C4-2B (cell line): ENCODE data around the gene ZNF747.

Source experiments
- ZFX ChIP-seq: fragments of 450-650 bp; IDR thresholded peaks from 2 replicates; pipeline ENCODE4 v1.6.1; 2017
- TF ChIP-seq, protein P1 (sequence below): fragments of 450-650 bp; conservative IDR thresholded peaks from 2 replicates; pipeline ENCODE4 v1.5.1; 2017; ENCODE audit warnings: mild to moderate bottlenecking

DNA sequence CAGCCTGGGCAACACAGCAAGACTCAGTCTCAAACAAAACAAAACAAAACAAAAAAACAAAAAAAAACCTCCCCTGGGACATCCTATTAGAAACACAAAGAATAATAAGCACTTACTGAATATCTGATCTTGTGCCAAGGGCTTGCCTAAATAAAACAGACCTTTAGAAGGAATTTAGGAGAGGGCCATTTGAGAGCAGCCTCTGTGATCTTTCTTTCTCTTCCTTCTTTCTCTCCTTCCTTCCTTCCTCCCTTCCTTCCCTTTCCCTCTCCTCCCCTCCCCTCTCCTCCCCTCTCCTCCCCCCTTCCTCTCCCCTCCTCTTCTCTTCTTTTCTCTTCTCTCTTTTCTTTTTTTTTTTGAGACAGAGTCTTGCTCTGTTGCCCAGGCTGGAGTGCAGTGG is 49.8 kb downstream of the ZNF747 start:
- TF ChIP-seq, protein P1, sequence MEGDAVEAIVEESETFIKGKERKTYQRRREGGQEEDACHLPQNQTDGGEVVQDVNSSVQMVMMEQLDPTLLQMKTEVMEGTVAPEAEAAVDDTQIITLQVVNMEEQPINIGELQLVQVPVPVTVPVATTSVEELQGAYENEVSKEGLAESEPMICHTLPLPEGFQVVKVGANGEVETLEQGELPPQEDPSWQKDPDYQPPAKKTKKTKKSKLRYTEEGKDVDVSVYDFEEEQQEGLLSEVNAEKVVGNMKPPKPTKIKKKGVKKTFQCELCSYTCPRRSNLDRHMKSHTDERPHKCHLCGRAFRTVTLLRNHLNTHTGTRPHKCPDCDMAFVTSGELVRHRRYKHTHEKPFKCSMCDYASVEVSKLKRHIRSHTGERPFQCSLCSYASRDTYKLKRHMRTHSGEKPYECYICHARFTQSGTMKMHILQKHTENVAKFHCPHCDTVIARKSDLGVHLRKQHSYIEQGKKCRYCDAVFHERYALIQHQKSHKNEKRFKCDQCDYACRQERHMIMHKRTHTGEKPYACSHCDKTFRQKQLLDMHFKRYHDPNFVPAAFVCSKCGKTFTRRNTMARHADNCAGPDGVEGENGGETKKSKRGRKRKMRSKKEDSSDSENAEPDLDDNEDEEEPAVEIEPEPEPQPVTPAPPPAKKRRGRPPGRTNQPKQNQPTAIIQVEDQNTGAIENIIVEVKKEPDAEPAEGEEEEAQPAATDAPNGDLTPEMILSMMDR: no peak
- no peak for TF ChIP-seq ZFX
